Peyer's patch (tissue), 4 donors: Measurements from ENCODE around the gene NCBP2.

Source experiments
- CTCF ChIP-seq, 6 experiments: fragments of 450-650 bp in 4 of 6; fragments of 200-600 bp in 2 of 6; sonication (generic) in 1 of 6; IDR thresholded peaks; one replicate each; pipeline ENCODE4 v1.5.1; 2017 to 2019; ENCODE audit warnings: antibody characterized with exemption in 6 of 6, mild to moderate bottlenecking in 3 of 6, moderate library complexity in 1 of 6
- POLR2A ChIP-seq, 2 donors: fragments of 450-650 bp; IDR thresholded peaks; one replicate each; pipeline ENCODE4 v1.5.1; 2017; ENCODE audit warnings: antibody characterized with exemption in 2 of 2, mild to moderate bottlenecking in 2 of 2, moderate library complexity in 2 of 2

GRCh38 chr3:196966526-196967401 lies 24.4 kb upstream of the NCBP2 start:
- TF ChIP-seq CTCF (IDR thresholded peaks at IDR 0.05) = no peak
- TF ChIP-seq POLR2A (IDR thresholded peaks at IDR 0.05) = no peak
